ENCODE results near the gene KLK4.

KLK4 gene, protein sequence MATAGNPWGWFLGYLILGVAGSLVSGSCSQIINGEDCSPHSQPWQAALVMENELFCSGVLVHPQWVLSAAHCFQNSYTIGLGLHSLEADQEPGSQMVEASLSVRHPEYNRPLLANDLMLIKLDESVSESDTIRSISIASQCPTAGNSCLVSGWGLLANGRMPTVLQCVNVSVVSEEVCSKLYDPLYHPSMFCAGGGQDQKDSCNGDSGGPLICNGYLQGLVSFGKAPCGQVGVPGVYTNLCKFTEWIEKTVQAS
- total RNA-seq = 0 reads per million in 4 experiments

DNA sequence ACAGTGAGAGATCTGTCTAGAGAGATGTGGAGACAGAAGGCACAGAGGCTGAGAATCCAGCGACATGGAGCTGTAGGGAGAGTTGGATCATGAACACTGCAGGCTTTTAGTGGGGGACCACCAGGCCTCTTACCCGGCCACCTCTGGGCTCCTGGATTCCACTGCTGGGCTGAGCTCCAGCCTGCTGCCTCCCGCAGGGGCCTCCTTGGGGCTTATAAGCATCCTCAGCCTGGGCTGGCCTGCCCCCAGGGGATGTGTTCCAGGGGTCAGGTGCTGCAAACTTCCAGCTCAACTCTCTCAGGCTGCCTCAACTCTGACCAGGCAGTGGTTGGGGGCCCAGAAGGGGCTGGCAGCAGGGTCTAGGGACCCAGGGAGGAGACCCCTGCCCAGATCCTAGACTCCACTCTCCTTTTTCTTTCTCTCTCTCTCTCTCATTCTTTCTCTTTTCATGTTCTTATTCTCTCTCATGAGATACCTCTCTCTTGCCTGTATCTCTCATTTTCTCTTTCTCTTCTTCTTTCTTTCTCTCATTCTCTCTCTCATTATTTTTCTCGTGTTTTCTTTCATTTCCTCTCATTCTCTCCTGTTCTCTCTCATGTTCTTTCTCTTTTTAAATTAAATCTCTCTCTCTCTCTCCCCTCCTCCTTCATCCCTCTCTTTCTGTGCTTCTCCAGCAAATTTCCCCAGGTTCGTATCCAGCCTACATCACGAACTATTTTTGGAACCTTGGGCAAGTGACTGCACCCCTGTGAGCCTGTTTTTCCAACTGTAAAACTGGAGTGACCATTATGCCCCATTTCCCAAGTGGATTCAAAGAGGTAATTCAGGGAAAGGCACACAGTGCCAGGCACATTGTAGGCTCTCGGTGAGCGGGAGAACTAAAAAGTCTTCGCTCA, at the start of gene KLK4:
TSS of gene KLK4 (minus strand) at position 190 of the 896 bp plus-strand sequence. CDS start 657 bp downstream, outside the sequence.
- DNase-seq = no peak

DNA sequence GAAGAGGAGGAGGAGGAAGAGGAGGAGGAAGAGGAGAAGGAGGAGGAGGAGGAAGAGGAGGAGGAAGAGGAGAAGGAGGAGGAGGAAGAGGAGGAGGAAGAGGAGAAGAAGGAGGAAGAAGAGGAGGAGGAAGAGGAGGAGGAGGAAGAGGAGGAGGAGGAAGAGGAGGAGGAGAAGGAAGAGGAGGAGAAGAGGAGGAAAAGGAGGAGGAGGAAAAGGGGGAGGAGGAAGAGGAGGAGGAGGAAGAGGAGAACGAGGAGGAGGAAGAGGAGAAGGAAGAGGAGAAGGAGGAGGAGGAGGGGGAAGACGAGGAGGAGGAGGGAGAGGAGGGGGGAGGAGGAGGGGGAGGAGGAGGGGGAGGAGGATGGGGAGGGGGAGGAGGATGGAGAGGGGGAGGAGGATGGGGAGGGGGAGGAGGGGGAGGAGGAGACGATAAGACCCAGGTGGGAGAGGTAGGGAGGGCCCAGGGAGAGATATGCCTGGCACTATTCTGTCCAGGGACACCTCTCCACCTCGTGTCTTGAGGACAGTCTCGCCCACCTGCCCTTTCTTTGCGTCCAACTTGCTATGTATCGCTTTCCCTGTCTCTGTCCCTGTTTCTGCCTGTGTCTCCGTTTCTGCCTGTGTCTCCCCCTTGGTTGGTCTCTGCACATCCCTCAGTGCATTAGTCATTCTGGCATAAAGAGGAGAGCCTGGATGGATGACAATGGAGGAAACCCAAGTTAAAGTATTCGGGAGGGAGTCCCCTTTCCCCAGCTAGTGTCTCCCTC, 48.7 kb upstream of the KLK4 start:
- DNase-seq = no peak

DNA sequence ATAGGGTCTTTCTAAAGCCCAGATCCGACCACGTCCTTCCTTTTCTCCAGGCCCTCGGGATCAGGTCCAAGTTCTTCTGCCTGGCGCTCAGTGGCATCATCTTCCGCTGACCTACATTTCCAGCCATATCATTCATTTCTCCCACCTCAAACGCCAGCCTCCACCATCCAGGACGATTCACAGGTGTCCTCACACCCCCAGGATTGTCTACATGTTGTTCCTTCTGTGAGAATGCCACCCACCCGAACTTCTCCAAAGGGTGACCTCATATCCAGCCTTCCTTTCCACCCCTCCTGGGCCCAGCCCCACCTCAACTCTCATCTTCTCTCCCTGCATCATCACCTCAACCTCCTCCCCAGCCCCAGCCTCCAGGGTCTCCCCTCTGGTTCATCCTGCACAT, 46.4 kb upstream of the KLK4 start:
- DNase-seq = no peak

DNA sequence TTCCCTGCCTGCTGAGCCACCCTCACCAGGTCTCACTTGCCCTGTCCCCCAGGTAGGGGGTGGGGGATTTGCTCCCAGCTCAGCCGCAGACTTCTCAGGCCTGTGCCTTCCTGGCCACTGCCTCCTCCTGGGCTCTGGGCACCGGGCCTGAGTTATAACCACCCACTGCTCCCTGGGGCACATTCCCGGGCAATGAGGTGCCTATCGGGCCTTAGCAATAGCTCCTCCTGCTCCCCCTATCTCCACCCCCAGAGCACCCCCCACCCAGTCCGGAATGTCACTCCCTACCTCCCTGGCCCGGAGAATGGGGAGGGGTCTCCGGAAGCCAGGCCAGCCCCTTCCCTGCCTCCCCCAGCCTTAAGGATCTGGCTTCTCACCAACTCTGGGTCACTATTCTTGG, 41.7 kb upstream of the KLK4 start, which contains the start of gene KLK5:
TSS of gene KLK5 (minus strand) at position 129 of the 400 bp plus-strand sequence. CDS start 381 bp downstream, outside the sequence.
- no peak for DNase-seq

DNA sequence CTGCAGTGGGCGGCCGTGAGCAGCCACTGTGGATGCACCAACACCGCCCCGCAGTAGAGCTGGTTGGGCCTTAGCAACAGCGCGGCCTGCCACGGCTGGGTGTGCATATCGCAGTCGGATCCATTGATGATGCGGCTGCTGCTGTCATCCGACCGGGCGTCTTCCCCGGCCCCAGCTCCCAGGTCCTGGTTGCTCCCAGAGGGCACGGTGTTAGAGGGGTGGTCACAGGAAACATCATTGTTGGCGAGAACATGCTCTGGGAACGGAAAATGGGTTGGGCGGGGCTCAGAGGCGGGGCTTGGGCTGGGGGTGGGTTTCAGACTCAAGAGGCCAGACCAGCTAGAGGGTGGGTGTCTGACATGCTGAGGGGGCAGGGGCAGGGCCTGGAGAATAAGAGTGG, 38.7 kb upstream of the KLK4 start:
- DNase-seq = no peak

DNA sequence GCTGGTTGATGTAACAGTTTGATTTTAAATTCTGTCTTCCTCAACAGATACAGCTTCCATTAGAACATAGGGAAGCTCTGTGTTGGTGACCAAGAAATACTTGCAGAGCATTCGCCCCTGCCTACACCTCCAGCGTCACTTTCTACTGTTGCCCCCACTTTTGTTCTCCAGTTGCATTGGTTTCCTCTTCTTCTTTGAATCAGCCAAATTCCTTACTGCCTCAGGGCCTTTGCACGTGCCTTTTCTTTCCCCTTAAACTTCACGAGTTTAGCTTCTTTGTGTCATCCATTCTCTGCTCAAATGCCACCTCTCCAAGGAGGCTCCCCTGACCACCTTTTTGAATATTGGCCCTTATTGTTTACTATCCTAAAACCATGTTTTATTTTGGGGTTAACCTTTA, 35.9 kb upstream of the KLK4 start:
- no peak for DNase-seq

DNA sequence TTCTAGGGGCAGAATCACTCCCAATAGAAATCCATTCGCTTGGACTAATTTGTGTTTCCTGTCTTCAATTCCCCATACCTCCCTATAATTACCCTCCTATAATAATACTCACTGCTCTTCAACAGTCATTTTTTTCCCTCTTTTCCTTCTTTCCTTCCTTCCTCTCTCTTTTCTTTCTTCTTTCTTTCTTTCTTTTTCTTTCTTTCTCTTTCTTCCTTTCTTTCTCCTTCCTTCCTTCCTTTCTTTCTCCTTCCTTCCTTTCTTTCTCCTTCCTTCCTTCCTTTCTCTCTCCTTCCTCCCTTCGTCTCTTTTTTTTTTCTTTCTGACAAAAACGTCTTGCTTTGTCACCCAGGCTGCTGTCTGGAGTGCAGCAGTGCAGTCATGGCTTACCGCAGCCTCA, 33.6 kb upstream of the KLK4 start:
- no peak for DNase-seq

DNA sequence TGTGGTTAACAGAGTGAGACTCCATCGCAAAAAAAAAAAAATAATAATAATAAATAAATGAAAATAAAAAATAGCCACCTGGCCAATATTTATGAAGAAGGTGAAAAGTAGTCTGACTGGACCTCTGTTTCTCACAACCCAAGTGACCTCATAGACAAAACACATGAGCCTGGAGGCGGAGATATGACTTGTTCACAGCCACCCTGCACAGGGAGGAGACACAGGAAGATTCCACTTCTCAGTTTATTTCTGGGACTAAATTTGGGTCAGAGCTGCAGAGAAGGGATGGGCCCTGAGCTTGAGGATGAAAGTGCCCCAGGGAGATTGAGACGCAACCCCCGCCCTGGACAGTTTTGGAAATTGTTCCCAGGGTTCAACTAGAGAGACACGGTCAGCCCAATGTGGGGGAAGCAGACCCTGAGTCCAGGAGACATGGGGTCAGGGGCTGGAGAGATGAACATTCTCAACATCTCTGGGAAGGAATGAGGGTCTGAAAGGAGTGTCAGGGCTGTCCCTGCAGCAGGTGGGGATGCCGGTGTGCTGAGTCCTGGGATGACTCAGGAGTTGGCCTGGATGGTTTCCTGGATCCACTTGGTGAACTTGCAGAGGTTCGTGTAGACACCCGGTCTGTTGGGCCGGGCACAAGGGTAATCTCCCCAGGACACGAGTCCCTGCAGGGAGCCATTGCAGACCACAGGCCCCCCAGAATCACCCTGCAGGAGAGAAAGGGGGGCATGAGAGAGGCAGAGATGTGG, 32.1 kb upstream of the KLK4 start:
- DNase-seq = no peak

DNA sequence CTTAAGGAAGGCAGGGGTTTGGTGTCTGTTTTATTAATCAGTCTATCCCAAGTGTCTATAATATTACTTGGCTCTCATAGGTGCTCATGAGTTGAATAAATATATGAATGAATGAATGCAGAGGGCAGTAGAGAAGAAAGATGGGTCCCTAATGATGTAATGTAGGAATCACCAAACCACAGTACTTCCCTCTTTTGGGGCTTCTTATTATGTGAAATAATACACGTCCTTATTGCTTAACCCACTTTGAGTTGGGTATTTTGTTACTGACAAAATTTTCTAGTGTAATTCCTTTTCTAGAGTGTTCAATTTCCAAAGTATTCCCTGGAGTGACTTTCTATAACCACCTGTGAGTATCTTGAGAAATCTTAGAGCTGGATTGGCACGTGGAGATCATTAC, 28.4 kb upstream of the KLK4 start:
- DNase-seq = no peak

DNA sequence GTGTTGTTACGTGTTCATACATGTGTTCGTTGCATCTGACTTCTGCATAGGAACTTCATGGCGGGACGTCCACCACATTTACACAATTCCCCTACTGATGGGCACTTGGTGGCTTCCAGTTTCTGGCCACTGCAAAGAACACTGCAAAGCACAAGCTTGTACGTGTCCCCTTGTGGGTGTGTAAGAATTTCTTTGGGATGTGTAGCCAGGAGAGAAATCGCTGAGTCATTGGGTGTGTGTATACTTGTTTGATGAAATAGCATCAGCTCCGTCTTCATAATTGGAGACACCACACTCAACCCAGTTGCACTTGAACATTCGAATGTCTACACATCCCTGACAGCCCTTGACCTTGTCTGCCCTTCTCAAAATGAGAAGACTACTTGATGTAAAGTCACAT, 22.4 kb upstream of the KLK4 start:
- DNase-seq = no peak

DNA sequence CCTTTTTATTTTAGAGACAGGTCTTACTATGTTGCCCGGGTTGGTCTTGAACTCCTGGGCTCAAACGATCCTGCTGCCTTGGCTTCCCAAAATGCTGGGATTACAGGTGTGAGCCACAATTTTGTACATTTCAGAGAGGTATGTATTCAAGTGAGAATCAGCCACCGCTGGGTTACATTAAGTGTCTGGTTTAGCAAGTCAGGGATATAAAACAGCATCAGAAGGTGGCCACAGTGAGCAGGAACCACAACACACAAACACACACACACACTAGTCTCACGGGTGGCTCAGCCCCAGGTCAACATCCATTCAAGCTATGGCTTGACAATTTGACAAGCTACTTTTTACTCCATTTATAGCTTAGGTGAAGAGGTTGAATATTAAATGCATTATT, 21.5 kb upstream of the KLK4 start:
- no peak for DNase-seq

DNA sequence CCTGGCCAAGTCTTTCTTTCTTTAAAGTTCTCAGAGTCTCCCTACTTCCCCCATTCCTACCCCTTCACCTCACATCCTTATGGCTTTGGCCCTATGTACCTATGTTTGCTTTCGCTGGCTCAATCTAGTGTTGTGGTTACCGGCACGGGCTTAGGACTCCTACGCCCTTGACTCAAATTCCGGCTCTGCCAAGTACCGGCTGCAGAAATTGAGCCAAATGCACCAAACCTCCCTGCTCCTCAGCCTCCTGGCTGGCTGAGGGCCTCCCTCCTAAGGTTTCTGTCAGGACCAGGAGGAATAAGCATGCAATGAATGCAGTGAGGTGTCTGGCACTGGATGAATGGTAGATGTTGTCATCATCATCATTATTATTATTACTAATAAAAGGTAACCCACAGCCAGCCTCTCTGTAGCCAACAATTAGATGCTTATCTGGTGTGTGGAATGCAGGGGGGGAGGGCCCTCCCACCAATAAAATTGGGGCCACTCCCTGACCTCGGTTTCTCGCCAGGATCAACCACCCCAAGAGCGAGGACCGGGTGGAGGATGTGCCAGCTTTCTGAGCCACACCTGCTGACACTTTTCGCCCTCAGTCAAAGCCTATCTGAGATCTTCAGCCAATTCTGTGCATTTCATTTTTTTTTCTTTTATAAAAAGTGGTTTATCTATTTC, 21.0 kb upstream of the KLK4 start:
- no peak for DNase-seq

DNA sequence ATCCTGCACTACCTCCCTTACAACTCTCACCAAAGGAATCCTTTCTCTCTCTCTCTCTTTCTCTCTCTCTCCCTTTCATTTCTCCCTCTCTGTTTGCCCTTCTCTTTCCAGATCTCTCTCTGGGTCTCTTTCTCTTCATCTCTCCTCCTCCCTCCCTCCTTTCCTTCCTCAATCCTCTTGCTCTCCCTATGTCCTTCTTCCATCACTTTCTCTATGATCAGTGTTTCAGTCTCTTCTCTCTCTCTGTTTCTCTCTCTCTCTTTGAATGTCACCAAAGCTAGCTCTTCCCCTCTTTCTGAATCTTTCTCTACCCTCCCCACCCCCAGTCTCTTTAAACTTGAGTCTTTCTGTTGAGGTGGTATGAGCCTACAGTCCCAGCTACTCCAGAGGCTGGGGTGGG, 19.8 kb upstream of the KLK4 start:
- DNase-seq = no peak

DNA sequence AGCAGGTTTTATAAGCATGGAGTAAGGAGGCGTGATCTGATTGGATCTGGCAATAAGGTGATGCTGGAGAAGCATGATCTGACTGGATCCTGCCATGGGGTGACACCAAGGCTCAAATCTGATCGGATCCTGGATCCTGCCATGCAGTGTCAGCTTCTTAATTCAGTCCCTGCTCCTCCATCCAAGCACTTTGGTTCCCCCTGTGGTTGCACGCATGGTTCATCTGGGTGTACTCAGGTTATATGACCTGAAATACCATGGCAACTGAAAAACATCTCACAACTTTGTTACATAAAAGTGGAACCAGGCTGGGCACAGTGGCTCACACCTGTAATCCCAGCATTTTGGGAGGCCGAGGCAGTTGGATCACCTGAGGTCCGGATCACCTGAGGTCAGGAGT, 17.6 kb upstream of the KLK4 start:
- no peak for DNase-seq

DNA sequence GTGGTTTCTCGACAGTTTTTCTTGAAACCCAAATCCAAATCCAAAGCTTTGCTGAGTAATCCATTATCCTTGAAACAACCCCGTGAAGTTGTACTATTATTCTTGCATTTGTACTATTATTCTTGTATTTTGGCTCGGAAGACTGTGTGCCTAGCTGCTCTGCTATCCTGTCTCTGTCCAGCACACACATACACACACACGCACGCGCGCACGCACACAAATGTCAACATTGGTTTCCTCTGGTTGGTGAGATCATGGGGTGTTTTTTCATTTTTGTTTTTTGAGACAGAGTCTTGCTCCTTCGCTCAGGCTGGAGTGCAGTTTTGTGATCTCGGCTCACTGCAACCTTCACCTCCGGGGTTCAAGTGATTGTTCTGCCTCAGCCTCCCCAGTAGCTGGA, 14.9 kb upstream of the KLK4 start:
- DNase-seq = no peak

DNA sequence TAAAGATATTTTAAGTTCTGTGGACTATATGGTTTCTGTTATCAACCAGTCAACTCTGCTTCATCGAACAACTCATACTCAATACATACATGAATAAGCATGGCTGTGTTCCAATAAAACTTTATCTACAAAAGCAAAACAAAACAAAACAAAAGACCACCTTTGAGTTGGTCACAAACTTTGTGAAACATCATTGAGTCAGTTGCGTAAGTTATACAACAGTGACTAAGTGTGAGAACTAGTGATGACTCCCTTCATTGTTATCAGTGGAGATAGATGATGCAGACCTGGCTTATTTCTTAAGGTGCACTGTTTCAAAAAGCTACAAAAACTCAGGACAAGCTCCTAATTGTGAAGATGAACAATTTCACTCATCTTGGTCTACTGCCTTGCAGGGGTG, 14.5 kb upstream of the KLK4 start:
- DNase-seq = no peak

DNA sequence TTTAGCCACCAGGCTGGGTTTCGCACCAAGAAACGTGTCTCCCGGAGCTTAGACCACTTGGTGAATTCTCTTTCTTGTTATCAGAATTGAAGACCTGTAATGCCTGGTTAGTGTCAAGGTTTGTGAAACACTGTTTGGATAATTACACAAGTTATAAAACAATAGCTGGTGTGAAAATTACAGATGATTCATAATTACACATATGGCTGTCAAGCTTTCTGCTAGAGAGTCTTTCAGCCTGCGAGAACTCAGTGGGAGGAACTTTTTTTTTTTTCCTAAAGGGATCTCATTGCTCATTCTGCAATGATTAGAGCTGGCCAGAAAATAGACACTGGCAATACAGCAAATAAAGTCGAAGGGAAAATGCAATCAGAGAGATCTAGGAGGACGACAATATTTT, 13.4 kb upstream of the KLK4 start:
- DNase-seq = no peak

DNA sequence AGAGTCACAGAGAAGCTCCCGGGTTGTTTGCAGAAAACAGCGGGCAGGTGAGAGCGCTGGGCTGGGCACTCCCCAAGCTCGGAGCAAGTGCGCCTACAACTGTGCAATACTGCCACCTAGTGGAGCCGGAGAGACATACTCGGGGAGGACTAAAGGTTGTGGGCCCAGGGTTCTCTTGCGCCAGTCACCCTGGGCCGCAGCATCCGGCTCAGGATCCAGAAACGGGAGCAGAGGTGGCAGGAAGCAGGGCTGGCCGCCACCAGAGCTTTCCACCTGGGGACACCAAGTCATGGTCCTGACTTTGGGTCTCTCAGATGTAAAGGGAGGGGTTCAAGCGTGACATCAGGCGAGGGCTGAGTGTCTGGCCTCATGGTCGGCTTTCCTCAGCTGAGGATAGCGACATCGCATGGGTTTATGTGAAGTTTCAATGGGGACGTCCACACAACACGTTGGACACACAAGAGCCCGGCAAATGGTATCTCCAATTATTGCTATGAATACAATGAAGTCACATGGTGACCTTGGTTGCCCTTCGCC, 11.2 kb upstream of the KLK4 start:
- DNase-seq = peak; percentile 57

DNA sequence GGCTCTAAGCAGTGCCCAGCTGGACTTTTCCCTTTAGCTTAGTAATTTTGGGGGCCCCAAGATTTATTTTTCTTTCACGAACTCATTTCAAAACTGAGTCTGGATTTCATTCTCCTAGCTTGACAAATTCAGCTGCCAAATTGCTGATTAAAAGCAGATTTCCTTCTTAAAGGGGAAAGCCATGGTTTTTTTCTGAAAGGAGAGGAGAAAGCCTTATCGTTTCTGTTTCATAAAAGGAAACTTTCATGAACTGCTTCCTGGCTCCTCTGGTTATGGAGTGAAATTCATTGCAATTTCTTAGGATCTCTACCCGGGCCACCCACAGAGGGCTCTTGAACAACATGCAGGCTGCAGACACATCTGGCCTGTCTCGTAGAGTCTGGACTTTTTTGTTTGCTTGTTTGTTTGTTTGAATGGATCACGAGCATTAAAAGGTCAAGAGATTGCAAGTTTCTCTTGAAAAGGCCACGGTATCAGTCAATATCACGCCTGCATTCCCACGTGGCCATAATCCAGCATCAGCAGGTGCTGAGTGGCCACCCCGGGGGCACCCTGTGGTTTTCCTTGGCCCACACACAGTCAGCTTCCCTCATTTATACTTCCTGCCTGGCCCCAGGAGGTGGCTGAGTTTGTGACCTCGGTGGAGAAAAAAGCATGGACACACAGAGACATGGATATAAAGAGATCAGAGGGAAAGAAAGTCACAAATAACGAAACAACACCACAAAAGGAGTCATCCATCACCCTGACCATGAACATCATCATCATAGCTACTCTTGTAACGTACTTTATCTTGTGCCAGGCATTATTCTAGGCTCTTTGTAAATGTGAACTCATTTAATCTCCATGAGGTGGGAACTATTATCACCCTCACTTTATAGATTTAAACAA, 10.5 kb upstream of the KLK4 start:
- DNase-seq = no peak

DNA sequence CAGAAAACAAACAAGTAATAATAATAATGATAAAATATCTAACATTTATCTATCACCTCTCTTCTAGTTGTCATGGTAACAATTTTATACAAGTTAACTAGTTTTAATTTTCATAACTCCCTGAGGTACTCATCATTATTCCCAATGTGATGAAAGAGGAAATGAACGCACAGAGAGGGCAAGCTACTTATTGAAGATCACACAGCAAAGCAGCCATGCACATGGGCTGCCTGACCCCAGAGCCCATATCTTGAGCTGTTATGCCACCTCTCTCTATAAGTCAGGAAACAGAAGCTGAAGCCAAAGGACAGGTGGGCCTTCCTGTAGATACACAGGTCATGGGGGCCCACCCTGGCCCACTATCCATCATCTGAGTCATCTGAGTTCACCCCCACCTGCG, 4.9 kb upstream of the KLK4 start:
- DNase-seq = no peak

Data from effector CD8-positive, alpha-beta T cell (primary cell).